IMR-90 (cell line): ENCODE data around the gene TRAPPC10.

ENCODE experiments used
- CHD1 ChIP-seq: IDR thresholded peaks from 2 replicates; pipeline ENCODE4 v1.6.1; 2012; ENCODE audit warnings: low read depth, low read length, improper control_type of control experiment
- FOS ChIP-seq: fragments of 150-350 bp; IDR thresholded peaks from 2 replicates; pipeline ENCODE4 v1.6.1; 2016; ENCODE audit warnings: low read depth, low read length
- MAFK ChIP-seq: IDR thresholded peaks from 2 replicates; pipeline ENCODE4 v1.6.1; 2012; ENCODE audit warnings: low read depth, low read length, improper control_type of control experiment
- MAZ ChIP-seq: IDR thresholded peaks from 2 replicates; pipeline ENCODE4 v1.6.1; 2012; ENCODE audit warnings: low read depth, mild to moderate bottlenecking, low read length, improper control_type of control experiment, moderate library complexity, borderline replicate concordance
- MXI1 ChIP-seq: IDR thresholded peaks from 2 replicates; pipeline ENCODE4 v1.6.1; 2012; ENCODE audit warnings: low read depth, mild to moderate bottlenecking, low read length, moderate library complexity, borderline replicate concordance
- NFE2L2 ChIP-seq: fragments of 150-350 bp; IDR thresholded peaks from 2 replicates; pipeline ENCODE4 v1.6.1; 2016; ENCODE audit warnings: low read depth, mild to moderate bottlenecking, low read length
- POLR2A ChIP-seq: IDR thresholded peaks from 2 replicates; pipeline ENCODE4 v1.6.1; 2012; ENCODE audit warnings: mild to moderate bottlenecking, low read depth, low read length
- RAD21 ChIP-seq: IDR thresholded peaks from 2 replicates; pipeline ENCODE4 v1.6.1; 2012; ENCODE audit warnings: low read length, improper control_type of control experiment
- RCOR1 ChIP-seq: IDR thresholded peaks from 2 replicates; pipeline ENCODE4 v1.6.1; 2012; ENCODE audit warnings: mild to moderate bottlenecking, low read length, improper control_type of control experiment; ENCODE audit not compliant: insufficient replicate concordance
- RFX5 ChIP-seq: IDR thresholded peaks from 2 replicates; pipeline ENCODE4 v1.8.0; 2012; ENCODE audit warnings: low read depth, mild to moderate bottlenecking, low read length, moderate library complexity
- SMC3 ChIP-seq: fragments of 150-350 bp; IDR thresholded peaks from 2 replicates; pipeline ENCODE4 v1.6.1; 2016; ENCODE audit warnings: low read depth, mild to moderate bottlenecking, antibody characterized with exemption, low read length, moderate library complexity
- USF2 ChIP-seq: fragments of 150-350 bp; IDR thresholded peaks from 2 replicates; pipeline ENCODE4 v1.6.1; 2017; ENCODE audit warnings: mild to moderate bottlenecking, antibody characterized with exemption, low read length, low read depth
- TF ChIP-seq, protein P1 (sequence below): conservative IDR thresholded peaks from 2 replicates; pipeline ENCODE4 v1.5.1; 2012; ENCODE audit warnings: mild to moderate bottlenecking, low read depth, low read length, improper control_type of control experiment

- TF ChIP-seq, protein P1, sequence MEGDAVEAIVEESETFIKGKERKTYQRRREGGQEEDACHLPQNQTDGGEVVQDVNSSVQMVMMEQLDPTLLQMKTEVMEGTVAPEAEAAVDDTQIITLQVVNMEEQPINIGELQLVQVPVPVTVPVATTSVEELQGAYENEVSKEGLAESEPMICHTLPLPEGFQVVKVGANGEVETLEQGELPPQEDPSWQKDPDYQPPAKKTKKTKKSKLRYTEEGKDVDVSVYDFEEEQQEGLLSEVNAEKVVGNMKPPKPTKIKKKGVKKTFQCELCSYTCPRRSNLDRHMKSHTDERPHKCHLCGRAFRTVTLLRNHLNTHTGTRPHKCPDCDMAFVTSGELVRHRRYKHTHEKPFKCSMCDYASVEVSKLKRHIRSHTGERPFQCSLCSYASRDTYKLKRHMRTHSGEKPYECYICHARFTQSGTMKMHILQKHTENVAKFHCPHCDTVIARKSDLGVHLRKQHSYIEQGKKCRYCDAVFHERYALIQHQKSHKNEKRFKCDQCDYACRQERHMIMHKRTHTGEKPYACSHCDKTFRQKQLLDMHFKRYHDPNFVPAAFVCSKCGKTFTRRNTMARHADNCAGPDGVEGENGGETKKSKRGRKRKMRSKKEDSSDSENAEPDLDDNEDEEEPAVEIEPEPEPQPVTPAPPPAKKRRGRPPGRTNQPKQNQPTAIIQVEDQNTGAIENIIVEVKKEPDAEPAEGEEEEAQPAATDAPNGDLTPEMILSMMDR, result no peak
- TF ChIP-seq POLR2A (no peak), NFE2L2 (no peak), RFX5 (no peak), CHD1 (no peak), RAD21 (no peak), RCOR1 (no peak), MAZ (no peak), USF2 (no peak), MAFK (no peak), SMC3 (no peak), FOS (no peak), MXI1 (no peak)
Observed at GRCh38 chr21:43966946-43967512, 45.1 kb upstream of the TRAPPC10 start.
